Inferior parietal cortex (tissue), 1 donor: ENCODE measurements around the gene RGS18.
"Not testable (repeated sequence)": the region's sequence is repeated elsewhere in the genome, so short reads cannot be mapped to it uniquely, and the experiment has no call there.

Experiments
- DNase-seq: peaks from one replicate; pipeline ENCODE4 v3.0.0-alpha.2; 2016; ENCODE audit errors: extremely low spot score

The RGS18 gene

DNA sequence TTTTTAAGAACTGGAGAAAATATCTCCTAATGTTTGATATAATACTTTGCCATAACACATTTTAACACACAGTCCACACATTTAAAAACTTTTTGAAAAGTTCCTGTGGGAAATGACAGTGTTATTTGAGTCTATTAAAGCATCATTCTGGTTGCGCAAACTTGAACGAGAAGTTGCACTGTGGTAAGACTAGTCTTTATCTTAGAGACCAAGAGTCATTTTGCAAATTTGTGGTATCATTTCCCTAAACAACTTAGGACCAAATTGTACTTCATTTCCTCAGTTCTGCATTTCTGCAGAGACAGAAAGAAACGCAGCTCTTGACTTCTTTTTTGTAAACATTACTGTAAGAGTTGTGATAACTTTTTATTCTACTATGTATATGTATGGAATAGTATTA, at the start of gene RGS18:
Gene RGS18 (plus strand): TSS at position 282 of the 400 bp plus-strand sequence. CDS start 176 bp downstream, outside the sequence.
- DNase-seq = no peak

DNA sequence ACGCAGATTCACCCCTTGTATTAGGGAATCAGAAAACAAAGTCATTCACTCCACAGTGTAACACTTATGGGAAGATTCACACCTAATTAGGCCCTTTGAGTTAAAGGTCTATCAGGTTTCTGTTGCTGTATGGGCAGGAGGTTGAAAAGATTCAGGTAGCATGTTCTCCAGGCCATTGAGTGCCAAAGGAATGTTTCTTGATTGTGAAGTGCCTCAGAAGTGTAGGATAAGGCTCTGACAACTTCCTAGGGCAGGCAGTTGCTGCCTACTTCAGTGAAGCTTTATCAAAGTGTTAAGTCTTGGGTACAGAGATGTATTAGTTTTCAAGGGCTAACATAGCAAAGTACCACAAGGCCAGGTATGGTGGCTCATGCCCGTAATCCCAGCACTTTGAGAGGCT, 48.7 kb upstream of the RGS18 start:
- no peak for DNase-seq

- no peak for DNase-seq
Observed at GRCh38 chr1:192115000-192115399, 43.3 kb upstream of the RGS18 start.

DNA sequence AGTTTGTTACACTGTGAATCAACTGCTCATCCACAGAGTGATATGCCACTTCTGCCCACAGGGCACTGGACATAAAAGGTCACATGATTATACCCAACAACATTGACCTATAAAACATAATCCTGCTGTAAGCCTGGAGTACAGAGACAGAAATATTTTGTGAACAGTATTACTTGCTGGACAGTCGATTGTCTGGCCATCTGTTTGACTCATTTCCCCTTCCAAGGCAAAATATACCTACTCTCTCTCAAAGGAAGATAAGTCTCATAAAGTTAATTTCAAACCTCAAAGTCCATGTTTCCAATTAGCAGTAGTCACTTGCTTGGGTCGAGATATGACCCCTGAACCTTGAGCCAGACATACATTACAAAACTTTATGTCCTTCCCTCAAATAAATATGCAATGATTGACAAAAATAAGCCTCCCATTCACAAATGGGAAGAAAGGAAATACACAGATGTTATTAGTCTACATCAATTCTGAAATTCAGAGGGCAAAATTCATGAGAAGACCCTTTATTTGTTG, 39.3 kb upstream of the RGS18 start:
- no peak for DNase-seq

DNA sequence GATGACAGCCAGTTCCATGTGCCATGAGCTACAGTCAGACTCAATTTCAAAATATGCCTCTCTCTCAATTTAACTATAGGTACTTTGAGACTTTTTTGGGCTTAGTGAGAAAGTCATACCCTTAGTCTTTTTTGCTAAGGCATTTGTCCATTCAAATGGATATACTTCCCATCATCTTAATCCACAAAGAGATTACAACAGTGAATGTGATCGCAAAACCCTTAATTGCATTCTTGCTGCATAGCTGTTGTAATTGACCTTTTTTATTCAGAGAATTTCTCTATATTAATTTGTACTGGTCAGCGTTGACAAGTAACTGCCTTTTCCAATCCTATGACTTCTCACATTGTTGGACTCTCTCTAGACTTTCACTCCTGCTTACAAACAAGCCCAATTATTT, 38.6 kb upstream of the RGS18 start:
- no peak for DNase-seq

DNA sequence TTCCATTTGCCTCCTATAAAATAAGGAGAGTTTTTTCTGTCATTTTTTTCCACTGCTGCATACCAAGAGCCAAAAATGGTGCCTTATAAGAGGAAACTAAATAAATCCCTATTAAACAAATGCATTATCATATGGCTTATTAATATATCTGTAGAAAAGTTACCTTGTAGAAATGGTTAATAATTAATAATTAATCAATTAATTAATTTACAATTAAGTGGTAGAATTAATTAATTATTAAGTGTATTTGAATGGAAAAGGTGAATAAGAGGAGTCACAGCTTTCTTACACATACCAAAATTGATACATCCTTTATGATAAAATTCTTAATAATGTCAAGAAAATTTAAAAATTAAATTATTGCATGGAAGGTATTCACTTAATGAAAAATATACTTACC, 35.6 kb upstream of the RGS18 start:
- DNase-seq = no peak

GRCh38 chr1:192123212-192123611, 35.0 kb upstream of the RGS18 start:
- no peak for DNase-seq

GRCh38 chr1:192126030-192126619, 32.1 kb upstream of the RGS18 start:
- DNase-seq = no peak

DNA sequence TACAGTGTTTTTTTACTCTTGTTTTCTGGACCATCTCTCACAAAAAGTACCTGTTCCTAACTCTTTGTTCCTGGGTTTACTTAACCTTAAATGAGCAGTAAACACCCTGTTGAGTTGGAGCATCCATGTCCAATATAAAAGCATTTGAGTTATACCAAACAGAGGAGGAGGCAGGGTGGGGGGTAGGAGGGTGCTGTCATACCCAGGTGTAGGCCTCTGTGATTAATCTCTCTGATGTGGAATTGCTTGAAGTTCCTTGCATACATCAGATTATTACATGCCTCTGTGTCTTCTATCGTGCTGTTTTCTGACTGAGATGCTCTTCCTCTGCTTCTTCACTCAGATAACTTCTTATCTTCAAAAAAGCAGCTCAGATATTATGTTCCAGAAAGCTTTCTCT, 28.1 kb upstream of the RGS18 start:
- DNase-seq = no peak

- DNase-seq = not testable (repeated sequence)
Observed at GRCh38 chr1:192130865-192131264, 27.4 kb upstream of the RGS18 start.

- no peak for DNase-seq
Observed at GRCh38 chr1:192131914-192132313, 26.3 kb upstream of the RGS18 start.

DNA sequence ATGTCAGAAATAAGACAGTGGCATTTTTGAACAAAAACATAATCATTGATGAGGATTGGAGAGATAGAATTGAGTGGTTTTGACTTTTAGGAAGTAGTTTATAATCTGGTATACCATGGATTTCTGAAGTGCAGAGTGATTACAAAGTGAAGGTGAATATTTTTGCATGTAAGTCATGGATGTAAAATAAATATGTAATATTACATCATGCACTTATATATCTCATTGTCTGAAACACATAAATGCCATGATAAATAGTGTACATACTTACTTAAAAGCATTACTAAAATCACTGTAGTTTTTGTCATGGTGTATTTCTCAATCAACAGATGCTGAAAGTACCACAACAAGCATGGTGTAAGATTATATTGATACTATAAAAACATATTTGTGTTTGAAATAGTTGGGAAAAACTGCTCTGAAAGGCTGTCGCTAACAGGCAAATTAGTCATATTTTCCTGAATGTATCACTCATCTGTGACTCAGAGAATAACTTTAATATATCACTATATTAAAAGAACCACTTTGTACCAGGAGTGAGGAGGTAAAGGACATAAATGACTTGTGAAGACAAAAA, 24.8 kb upstream of the RGS18 start:
- DNase-seq = no peak

- DNase-seq = no peak
Observed at GRCh38 chr1:192140382-192140781, 17.9 kb upstream of the RGS18 start.

DNA sequence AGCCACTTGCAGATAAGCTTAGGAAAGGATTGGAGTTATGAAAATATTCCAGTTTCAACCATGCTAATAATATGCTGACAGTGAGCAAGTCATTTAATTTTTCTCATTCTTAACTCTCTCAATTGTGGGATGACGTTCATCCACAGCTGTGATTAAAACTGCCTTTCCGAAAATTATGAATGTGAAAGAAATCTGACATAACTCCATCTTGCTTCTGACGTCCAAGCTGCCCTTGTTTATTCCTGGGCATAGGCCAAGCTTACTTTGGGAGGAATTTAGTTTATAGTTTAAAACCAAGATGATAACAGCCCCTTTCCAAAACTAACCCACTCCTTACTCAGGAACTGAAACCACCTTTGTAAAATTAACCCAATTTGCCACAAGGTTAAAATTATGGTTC, 11.0 kb upstream of the RGS18 start:
- DNase-seq = no peak

DNA sequence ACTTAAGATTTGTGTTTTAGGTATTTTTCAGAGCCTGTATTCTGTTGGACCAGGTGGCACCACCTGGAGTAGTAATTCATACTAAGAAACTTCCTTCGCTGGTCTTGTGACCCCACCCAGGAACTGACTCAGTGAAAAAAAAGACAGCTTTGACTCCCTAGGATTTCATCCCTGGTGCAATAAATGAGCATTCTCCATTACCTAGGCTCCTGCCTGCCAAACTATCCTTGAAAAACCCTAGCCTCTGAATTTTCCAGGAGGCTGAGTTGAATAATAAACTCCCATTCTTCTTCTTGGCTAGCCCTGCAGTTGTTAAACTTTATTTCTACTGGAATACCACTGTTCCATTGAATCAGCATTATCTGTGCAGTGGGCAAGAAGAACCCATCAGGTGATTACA, 10.6 kb upstream of the RGS18 start:
- no peak for DNase-seq

- DNase-seq = no peak
Observed at GRCh38 chr1:192151176-192151575, 7.1 kb upstream of the RGS18 start.

DNA sequence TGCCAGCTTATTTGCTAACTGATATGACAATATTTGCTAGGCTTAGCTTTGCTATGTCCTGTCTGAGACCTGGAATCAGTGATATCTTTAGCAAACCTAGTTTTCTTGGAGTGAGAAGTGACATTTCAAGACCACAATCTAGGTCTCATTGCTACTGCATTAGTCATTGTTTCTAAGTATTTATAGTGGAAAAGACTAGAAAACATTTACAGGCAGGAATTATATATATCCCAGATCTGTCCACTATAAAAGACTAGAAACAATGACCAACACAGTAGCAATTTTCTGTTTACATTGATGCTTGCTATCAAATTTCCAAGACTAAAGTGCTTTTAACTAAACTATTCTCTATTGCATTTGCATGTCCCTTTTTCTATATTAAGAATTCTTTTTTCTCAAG, 5.0 kb upstream of the RGS18 start:
- no peak for DNase-seq

- no peak for DNase-seq
Observed at GRCh38 chr1:192157067-192157466, 1.2 kb upstream of the RGS18 start.

- DNase-seq = no peak
Observed at GRCh38 chr1:192159014-192159413, 752 bp downstream of the RGS18 start.

GRCh38 chr1:192159781-192160180, 1.5 kb downstream of the RGS18 start:
- DNase-seq = no peak

- DNase-seq = no peak
Observed at GRCh38 chr1:192160196-192160595, 1.9 kb downstream of the RGS18 start.

DNA sequence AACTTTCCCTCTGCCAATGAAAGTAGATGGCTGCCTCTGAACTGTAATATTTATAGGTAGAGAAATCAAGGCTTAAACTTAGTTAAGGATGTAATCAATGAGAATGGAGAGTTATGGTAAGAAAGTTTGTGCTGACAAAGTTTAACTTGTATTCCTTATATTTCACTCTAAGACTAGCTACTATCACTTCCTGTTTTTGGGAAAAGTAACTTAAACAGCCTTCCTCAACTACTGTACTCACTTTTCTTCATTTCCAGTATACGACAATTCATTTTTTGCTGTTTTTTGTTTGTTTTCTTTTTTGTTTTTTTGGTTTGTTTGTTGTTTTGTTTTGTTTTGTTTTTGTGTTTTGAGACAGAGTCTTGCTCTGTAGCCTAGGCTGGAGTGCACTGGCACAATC, 3.7 kb downstream of the RGS18 start:
- DNase-seq = no peak

- DNase-seq = no peak
Observed at GRCh38 chr1:192162376-192162775, 4.1 kb downstream of the RGS18 start.

DNA sequence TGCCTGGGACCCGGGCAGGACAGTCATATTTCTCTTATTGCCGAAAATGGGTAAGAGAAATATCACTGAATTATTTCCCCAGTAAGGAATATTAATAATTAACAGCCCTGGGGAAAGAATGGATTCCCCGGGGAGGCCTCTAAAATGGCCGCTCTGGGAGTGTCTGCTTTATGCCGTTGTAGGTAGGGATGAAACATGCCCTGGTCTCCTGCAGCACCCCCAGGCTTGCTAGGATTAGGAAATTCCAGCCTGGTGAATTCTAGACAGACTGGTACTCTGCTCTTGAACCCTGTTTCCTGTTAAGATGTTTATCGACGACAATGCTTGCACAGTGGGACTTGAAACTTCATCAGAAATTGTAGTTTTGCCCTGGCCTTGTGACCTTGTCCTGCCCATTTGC, 6.7 kb downstream of the RGS18 start:
- not testable (repeated sequence) for DNase-seq
